ENCODE results near the gene NSMCE4A. TPM values are rescaled to one million over a fixed set of nuclear protein-coding genes. Genes with fewer than 3 reads are reported as not detected.
A peak's percentile ranks its signal among the peaks of the same experiment; 100 is the strongest.
"Not testable (repeated sequence)": the region's sequence is repeated elsewhere in the genome, so short reads cannot be mapped to it uniquely, and the experiment has no call there.

NSMCE4A gene
- total RNA-seq, 1 experiment from 2014 or later: 78.8 TPM

GRCh38 chr10:121935702-121936101 is 39.3 kb downstream of the NSMCE4A start:
- peak; percentile 71 for DNase-seq (ENCODE audit: low read depth)

GRCh38 chr10:121930268-121931085 is 44.5 kb downstream of the NSMCE4A start:
- DNase-seq (ENCODE audit: low read depth): not testable (repeated sequence)

GRCh38 chr10:121929585-121930267 is 45.3 kb downstream of the NSMCE4A start:
- not testable (repeated sequence) for DNase-seq (ENCODE audit: low read depth)

GRCh38 chr10:121928528-121928884 is 46.5 kb downstream of the NSMCE4A start:
- peak; percentile 39 for DNase-seq (ENCODE audit: low read depth)

- peak; percentile 85 for DNase-seq (ENCODE audit: low read depth)
Measured at GRCh38 chr10:121927841-121928527, 47.0 kb downstream of the NSMCE4A start, which contains the start of gene ATE1. Gene ATE1, minus strand, starts transcription at chr10:121928031. Its CDS starts 82 bp downstream, at chr10:121927949.

GRCh38 chr10:121927318-121927840 is 47.6 kb downstream of the NSMCE4A start:
- DNase-seq (ENCODE audit: low read depth): peak; percentile 60

GRCh38 chr10:121926671-121927317 is 48.2 kb downstream of the NSMCE4A start:
- DNase-seq (ENCODE audit: low read depth): no peak

GRCh38 chr10:121926157-121926556 is 48.9 kb downstream of the NSMCE4A start:
- DNase-seq (ENCODE audit: low read depth): no peak

GRCh38 chr10:121921238-121921931 is 53.6 kb downstream of the NSMCE4A start:
- DNase-seq (ENCODE audit: low read depth): peak; percentile 10

GRCh38 chr10:121919666-121920065 is 55.4 kb downstream of the NSMCE4A start:
- DNase-seq (ENCODE audit: low read depth): no peak

- DNase-seq (ENCODE audit: low read depth): not testable (repeated sequence)
Measured at GRCh38 chr10:121918800-121919199, 56.2 kb downstream of the NSMCE4A start.

- DNase-seq (ENCODE audit: low read depth): no peak
Measured at GRCh38 chr10:121914661-121915060, 60.4 kb downstream of the NSMCE4A start.

- DNase-seq (ENCODE audit: low read depth): no peak
Measured at GRCh38 chr10:121911421-121911697, 63.7 kb downstream of the NSMCE4A start.

GRCh38 chr10:121910673-121911420 is 64.2 kb downstream of the NSMCE4A start:
- peak; percentile 35 for DNase-seq (ENCODE audit: low read depth)

Other genes with a start within 250 kb of the NSMCE4A start
- gene ATE1, start 47.2 kb downstream of the NSMCE4A start, total RNA-seq (2014; rRNA removed; shearing (Covaris generic)): 16.8 and 18.4 TPM in 2 replicates
- gene TACC2, start 13.9 kb upstream of the NSMCE4A start, total RNA-seq (2014; rRNA removed; shearing (Covaris generic)): 7.3 and 11.1 TPM in 2 replicates